ENCODE measurements around the gene COQ6. TPM values are rescaled to one million over a fixed set of nuclear protein-coding genes. Genes with fewer than 3 reads are reported as not detected.
"Not testable (repeated sequence)": the region's sequence is repeated elsewhere in the genome, so short reads cannot be mapped to it uniquely, and the experiment has no call there.

Gene COQ6
- total RNA-seq, 1 donor from 2014 or later = 19.7 TPM

GRCh38 chr14:73913256-73913655, 36.8 kb upstream of the COQ6 start:
- Mint-ChIP-seq H3K36me3 (peaks cover 35% of the 10 kb centered on the region), H3K4me3 (no peak overlapping the region), H3K27me3 (ENCODE audit: insufficient read depth, low read depth) (no peaks in the 10 kb centered on the region), H3K4me1 (no peaks in the 10 kb centered on the region), H3K27ac (no peak overlapping the region), H3K9me3 (no peaks in the 10 kb centered on the region)
- Histone ChIP-seq H3K9me3 (ENCODE audit: low read depth) (no peaks in the 10 kb centered on the region), H3K36me3 (peaks cover 25% of the 10 kb centered on the region), H3K27me3 (no peaks in the 10 kb centered on the region), H3K4me3 (no peak overlapping the region), H3K4me1 (no peaks in the 10 kb centered on the region), H3K4me2 (no peak overlapping the region), H3K79me2 (ENCODE audit: low read depth) (peaks cover 3% of the 10 kb centered on the region), H2AFZ (replicated peaks) (no peak overlapping the region), H4K20me1 (ENCODE audit: low read depth) (peaks cover 3% of the 10 kb centered on the region), H3K27ac (no peak overlapping the region), H3F3A (ENCODE audit: low read depth) (no peaks in the 10 kb centered on the region), H3K9ac (no peak overlapping the region)
- no peak for TF ChIP-seq CTCF (IDR thresholded peaks at IDR 0.05)
- no peak for TF ChIP-seq EZH2 (IDR thresholded peaks at IDR 0.05)
- no peak for TF ChIP-seq EZH2phosphoT487 (IDR thresholded peaks at IDR 0.05)
- DNase-seq (ENCODE audit: low spot score) = no peak

GRCh38 chr14:73916324-73916723, 33.8 kb upstream of the COQ6 start:
- H3K27me3 Mint-ChIP-seq (ENCODE audit: insufficient read depth, low read depth) = no peaks in the 10 kb centered on the region
- no peaks in the 10 kb centered on the region for H3K4me1 Mint-ChIP-seq
- no peaks in the 10 kb centered on the region for H3F3A ChIP-seq (ENCODE audit: low read depth)
- H3K9ac ChIP-seq = no peak overlapping the region
- H3K36me3 ChIP-seq = peaks cover 14% of the 10 kb centered on the region
- no peak overlapping the region for H3K27ac ChIP-seq
- no peak overlapping the region for H3K4me2 ChIP-seq
- peaks cover 25% of the 10 kb centered on the region for H3K36me3 Mint-ChIP-seq
- H3K9me3 Mint-ChIP-seq = no peaks in the 10 kb centered on the region
- H3K27ac Mint-ChIP-seq = no peak overlapping the region
- no peak overlapping the region for H2AFZ ChIP-seq (replicated peaks)
- DNase-seq (ENCODE audit: low spot score) = no peak
- H3K27me3 ChIP-seq = no peaks in the 10 kb centered on the region
- TF ChIP-seq EZH2 (IDR thresholded peaks at IDR 0.05) (no peak), EZH2phosphoT487 (IDR thresholded peaks at IDR 0.05) (no peak), CTCF (IDR thresholded peaks at IDR 0.05) (no peak)
- H3K4me3 ChIP-seq = no peak overlapping the region
- H3K4me1 ChIP-seq = no peaks in the 10 kb centered on the region
- no peaks in the 10 kb centered on the region for H3K9me3 ChIP-seq (ENCODE audit: low read depth)
- no peak overlapping the region for H3K4me3 Mint-ChIP-seq
- peaks cover 10% of the 10 kb centered on the region for H4K20me1 ChIP-seq (ENCODE audit: low read depth)
- H3K79me2 ChIP-seq (ENCODE audit: low read depth) = peaks cover 3% of the 10 kb centered on the region

GRCh38 chr14:73919457-73919856, 30.6 kb upstream of the COQ6 start:
- Histone ChIP-seq H4K20me1 (ENCODE audit: low read depth) (peaks cover 14% of the 10 kb centered on the region), H3K36me3 (peaks cover 13% of the 10 kb centered on the region)
- DNase-seq (ENCODE audit: low spot score); H3K4me1 Mint-ChIP-seq; H3K79me2 ChIP-seq (ENCODE audit: low read depth); H3K27ac ChIP-seq; H3K9ac ChIP-seq; H2AFZ ChIP-seq (replicated peaks); H3K4me1 ChIP-seq; H3K27ac Mint-ChIP-seq; H3K27me3 Mint-ChIP-seq (ENCODE audit: insufficient read depth, low read depth); H3K4me3 ChIP-seq; H3K9me3 Mint-ChIP-seq; H3K4me3 Mint-ChIP-seq; H3K4me2 ChIP-seq; H3F3A ChIP-seq (ENCODE audit: low read depth); H3K27me3 ChIP-seq; H3K9me3 ChIP-seq (ENCODE audit: low read depth): not testable (repeated sequence)
- H3K36me3 Mint-ChIP-seq = peaks cover 16% of the 10 kb centered on the region

GRCh38 chr14:73924337-73924736, 25.8 kb upstream of the COQ6 start:
- Histone ChIP-seq H3K36me3 (peaks cover 13% of the 10 kb centered on the region), H4K20me1 (ENCODE audit: low read depth) (peaks cover 17% of the 10 kb centered on the region), H3K4me3 (no peak overlapping the region), H2AFZ (replicated peaks) (no peak overlapping the region), H3F3A (ENCODE audit: low read depth) (no peaks in the 10 kb centered on the region), H3K4me2 (no peak overlapping the region), H3K9ac (no peak overlapping the region), H3K27me3 (no peaks in the 10 kb centered on the region), H3K4me1 (no peaks in the 10 kb centered on the region), H3K9me3 (ENCODE audit: low read depth) (no peaks in the 10 kb centered on the region), H3K27ac (no peak overlapping the region), H3K79me2 (ENCODE audit: low read depth) (no peaks in the 10 kb centered on the region)
- Mint-ChIP-seq H3K27me3 (ENCODE audit: insufficient read depth, low read depth) (no peaks in the 10 kb centered on the region), H3K4me1 (no peaks in the 10 kb centered on the region), H3K27ac (no peak overlapping the region), H3K9me3 (no peaks in the 10 kb centered on the region), H3K36me3 (peaks cover 31% of the 10 kb centered on the region), H3K4me3 (no peak overlapping the region)
- no peak for DNase-seq (ENCODE audit: low spot score)
- TF ChIP-seq CTCF (IDR thresholded peaks at IDR 0.05) = no peak
